Spleen (tissue), 7 donors: ENCODE measurements around the gene ADCY1.

Experiments
- POLR2AphosphoS5 ChIP-seq, 3 donors: sonication (generic); formaldehyde crosslinking; IDR thresholded peaks; one replicate each; pipeline ENCODE4 v1.5.1; 2017; ENCODE audit warnings: antibody characterized with exemption in 3 of 3
- TF ChIP-seq, protein P1 (sequence below), 11 experiments: fragments of 200-600 bp in 7 of 11; fragments of 450-650 bp in 4 of 11; sonication (generic) in 4 of 11; IDR thresholded peaks in 8 of 11; conservative IDR thresholded peaks in 3 of 11; 1 replicate in 7 of 11; 2 replicates in 4 of 11; pipeline versions ENCODE4 v1.4.0 to v1.8.0; 2016 to 2021; ENCODE audit warnings: antibody characterized with exemption in 11 of 11, inconsistent platforms in 4 of 11, mild to moderate bottlenecking in 1 of 11
- donor health status: DM: no; HTN: no; CAD: no; lungs with moderate emphysema.
- donor health status: DM: no; HTN: no; CAD: no.
- donor health status: DM: no; HTN: no; CAD: no.

DNA sequence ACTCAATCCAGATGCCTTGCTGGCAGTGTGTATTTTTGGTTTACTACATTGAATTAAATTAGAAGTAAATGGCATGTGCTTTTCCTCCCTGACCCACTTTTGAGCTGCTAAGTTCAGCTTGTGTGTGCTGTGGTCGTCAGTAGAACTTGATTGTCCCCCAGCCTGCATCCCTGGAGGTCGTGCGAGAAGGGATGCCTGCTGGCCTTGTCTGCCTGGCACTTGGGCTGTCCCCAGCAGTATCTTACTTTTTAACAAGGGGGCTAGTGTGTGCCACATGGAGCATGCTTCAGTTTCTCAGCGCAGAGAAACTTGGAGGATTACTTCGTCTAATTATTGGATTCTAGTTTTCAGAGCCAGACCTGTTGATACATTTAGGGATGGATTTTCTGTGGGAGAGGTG is 80.2 kb downstream of the ADCY1 start:
- TF ChIP-seq POLR2AphosphoS5 (IDR thresholded peaks at IDR 0.05), result no peak
- TF ChIP-seq, protein P1, sequence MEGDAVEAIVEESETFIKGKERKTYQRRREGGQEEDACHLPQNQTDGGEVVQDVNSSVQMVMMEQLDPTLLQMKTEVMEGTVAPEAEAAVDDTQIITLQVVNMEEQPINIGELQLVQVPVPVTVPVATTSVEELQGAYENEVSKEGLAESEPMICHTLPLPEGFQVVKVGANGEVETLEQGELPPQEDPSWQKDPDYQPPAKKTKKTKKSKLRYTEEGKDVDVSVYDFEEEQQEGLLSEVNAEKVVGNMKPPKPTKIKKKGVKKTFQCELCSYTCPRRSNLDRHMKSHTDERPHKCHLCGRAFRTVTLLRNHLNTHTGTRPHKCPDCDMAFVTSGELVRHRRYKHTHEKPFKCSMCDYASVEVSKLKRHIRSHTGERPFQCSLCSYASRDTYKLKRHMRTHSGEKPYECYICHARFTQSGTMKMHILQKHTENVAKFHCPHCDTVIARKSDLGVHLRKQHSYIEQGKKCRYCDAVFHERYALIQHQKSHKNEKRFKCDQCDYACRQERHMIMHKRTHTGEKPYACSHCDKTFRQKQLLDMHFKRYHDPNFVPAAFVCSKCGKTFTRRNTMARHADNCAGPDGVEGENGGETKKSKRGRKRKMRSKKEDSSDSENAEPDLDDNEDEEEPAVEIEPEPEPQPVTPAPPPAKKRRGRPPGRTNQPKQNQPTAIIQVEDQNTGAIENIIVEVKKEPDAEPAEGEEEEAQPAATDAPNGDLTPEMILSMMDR (IDR thresholded peaks at IDR 0.05 in 8 of 11, conservative IDR thresholded peaks at IDR 0.05 in 3 of 11), result no peak
